H1 (cell line): Measurements from ENCODE around the gene CHST1. TPM values are rescaled to one million over a fixed set of nuclear protein-coding genes. Genes with fewer than 3 reads are reported as not detected.

Experiments used
- CTCF ChIA-PET: fragments of 300-600 bp; sonication (Branson Sonifier 250); formaldehyde crosslinking; loops from one replicate; lab custom pipeline; 2021; ENCODE audit not compliant: partially characterized antibody; lab: Charles Lee
- POLR2A ChIA-PET: fragments of 300-600 bp; sonication (Branson Sonifier 250); formaldehyde crosslinking; loops from one replicate; lab custom pipeline; 2021; ENCODE audit warnings: inconsistent platforms; ENCODE audit not compliant: partially characterized antibody; lab: Charles Lee
- DNase-seq, 2 experiments: peaks; one replicate each; pipeline versions ENCODE4 v3.0.0 to v3.0.0-alpha.2; 2010 to 2022; ENCODE audit warnings: low spot score in 2 of 2, low read depth in 1 of 2, mixed read lengths in 1 of 2
- FAIRE-seq: peaks from 2 replicates; lab custom pipeline; 2011; peaks lifted over from hg19 to GRCh38; lab: Jason Lieb, UNC
- H2AFZ ChIP-seq: 2 replicates; pipeline ENCODE4 v1.8.1; 2012; ENCODE audit warnings: low read length, inconsistent platforms
- H2AK5ac ChIP-seq: 2 replicates; pipeline ENCODE4 v1.6.1; 2013; ENCODE audit warnings: low read depth, low read length
- H2BK120ac ChIP-seq: replicated peaks from 2 replicates; pipeline ENCODE3; 2013; ENCODE audit warnings: low read depth, low read length, inconsistent platforms
- H2BK12ac ChIP-seq: 2 replicates; pipeline ENCODE4 v1.6.1; 2013; ENCODE audit warnings: low read depth, low read length
- H2BK15ac ChIP-seq: 2 replicates; pipeline ENCODE4 v1.6.1; 2013; ENCODE audit warnings: low read length
- H2BK20ac ChIP-seq: 2 replicates; pipeline ENCODE4 v1.6.1; 2013; ENCODE audit warnings: low read length
- H2BK5ac ChIP-seq: 2 replicates; pipeline ENCODE4 v1.6.1; 2013; ENCODE audit warnings: low read depth, low read length
- H3K14ac ChIP-seq: 2 replicates; pipeline ENCODE4 v1.6.1; 2013; ENCODE audit warnings: inconsistent platforms; ENCODE audit not compliant: insufficient read length
- H3K18ac ChIP-seq: 2 replicates; pipeline ENCODE4 v1.6.1; 2013; ENCODE audit warnings: low read length; ENCODE audit errors: extremely low read depth
- H3K23ac ChIP-seq: 2 replicates; pipeline ENCODE4 v1.6.1; 2013; ENCODE audit warnings: inconsistent platforms; ENCODE audit not compliant: insufficient read length
- H3K23me2 ChIP-seq: 2 replicates; pipeline ENCODE4 v1.6.1; 2013; ENCODE audit warnings: low read depth, low read length
- H3K27ac ChIP-seq: 2 replicates; pipeline ENCODE4 v1.6.1; 2011; ENCODE audit warnings: low read depth, low read length, inconsistent platforms
- H3K27me3 ChIP-seq, 4 experiments: replicated peaks in 1 of 4; 1 replicate in 1 of 4; 2 replicates in 3 of 4; pipeline versions ENCODE4 v1.6.1 to v1.8.1; 2011 to 2013; ENCODE audit warnings: low read length in 3 of 4, mild to moderate bottlenecking in 3 of 4, inconsistent platforms in 2 of 4, mixed read lengths in 2 of 4, moderate library complexity in 1 of 4; ENCODE audit not compliant: control insufficient read depth in 3 of 4, insufficient read depth in 3 of 4; ENCODE audit errors: extremely low read depth in 1 of 4
- H3K36me3 ChIP-seq, 4 experiments: 2 replicates each; pipeline versions ENCODE4 v1.6.1 to v1.8.1; 2011 to 2013; ENCODE audit warnings: mild to moderate bottlenecking in 4 of 4, low read length in 3 of 4, moderate library complexity in 2 of 4, control low read depth in 1 of 4, inconsistent platforms in 1 of 4; ENCODE audit not compliant: insufficient read depth in 4 of 4, control insufficient read depth in 2 of 4
- H3K4ac ChIP-seq: replicated peaks from 2 replicates; pipeline ENCODE3; 2013; ENCODE audit warnings: low read length, low read depth, mixed read lengths, inconsistent platforms; ENCODE audit not compliant: insufficient read length
- H3K4me1 ChIP-seq, 4 experiments: replicated peaks in 1 of 4; 1 replicate in 1 of 4; 2 replicates in 3 of 4; pipeline versions ENCODE4 v1.6.1 to v1.8.1; 2011 to 2013; ENCODE audit warnings: low read length in 3 of 4, inconsistent platforms in 2 of 4, mixed read lengths in 1 of 4; ENCODE audit not compliant: insufficient read depth in 4 of 4, control insufficient read depth in 3 of 4
- H3K4me2 ChIP-seq, 2 experiments: 2 replicates each; pipeline versions ENCODE4 v1.6.1 to v1.8.1; 2011 to 2013; ENCODE audit warnings: low read depth in 2 of 2, low read length in 2 of 2, control low read depth in 1 of 2, inconsistent platforms in 1 of 2, mild to moderate bottlenecking in 1 of 2; ENCODE audit not compliant: insufficient read depth in 1 of 2
- H3K4me3 ChIP-seq, 4 experiments: fragments of 200-600, 300-600 bp in 1 of 4; sonication (generic), shearing (Covaris generic), sonication (Bioruptor Twin) in 1 of 4; 2 replicates each; pipeline versions ENCODE4 v1.5.1 to v1.8.1; 2011 to 2016; ENCODE audit warnings: low read length in 4 of 4, low read depth in 3 of 4, control low read depth in 2 of 4, inconsistent platforms in 2 of 4, mild to moderate bottlenecking in 2 of 4, mixed read lengths in 1 of 4, moderate library complexity in 1 of 4; ENCODE audit not compliant: insufficient read depth in 2 of 4; ENCODE audit errors: extremely low read depth in 1 of 4
- H3K56ac ChIP-seq: replicated peaks from 2 replicates; pipeline ENCODE3; 2013; ENCODE audit warnings: low read depth, mild to moderate bottlenecking, mixed read lengths, low read length, inconsistent platforms; ENCODE audit not compliant: insufficient read length
- H3K79me1 ChIP-seq: 2 replicates; pipeline ENCODE4 v1.6.1; 2013; ENCODE audit warnings: low read depth, low read length, control low read depth
- H3K79me2 ChIP-seq, 2 experiments: 2 replicates each; pipeline versions ENCODE4 v1.6.1 to v1.8.1; 2012 to 2013; ENCODE audit warnings: low read length in 2 of 2, mild to moderate bottlenecking in 2 of 2, inconsistent platforms in 1 of 2; ENCODE audit not compliant: insufficient read depth in 2 of 2, control insufficient read depth in 1 of 2
- H3K9ac ChIP-seq, 4 experiments: replicated peaks in 1 of 4; 1 replicate in 1 of 4; 2 replicates in 3 of 4; pipeline versions ENCODE4 v1.6.1 to v1.8.1; 2011 to 2013; ENCODE audit warnings: low read depth in 3 of 4, low read length in 3 of 4, control low read depth in 2 of 4, mild to moderate bottlenecking in 2 of 4, moderate library complexity in 2 of 4, inconsistent platforms in 1 of 4; ENCODE audit errors: extremely low read depth in 1 of 4
- H3K9me3 ChIP-seq, 2 experiments: 2 replicates each; pipeline versions ENCODE4 v1.6.1 to v1.8.1; 2012 to 2013; ENCODE audit warnings: mild to moderate bottlenecking in 2 of 2, moderate library complexity in 2 of 2, control low read depth in 1 of 2, inconsistent platforms in 1 of 2, low read depth in 1 of 2, low read length in 1 of 2, mixed read lengths in 1 of 2; ENCODE audit not compliant: insufficient read depth in 2 of 2
- H4K20me1 ChIP-seq, 2 experiments: replicated peaks in 1 of 2; 2 replicates each; pipeline versions ENCODE3 to v1.8.1; 2011 to 2013; ENCODE audit warnings: inconsistent platforms in 2 of 2, low read length in 2 of 2, mild to moderate bottlenecking in 1 of 2; ENCODE audit not compliant: insufficient read depth in 2 of 2, control insufficient read depth in 1 of 2
- H4K5ac ChIP-seq: 2 replicates; pipeline ENCODE4 v1.6.1; 2013; ENCODE audit warnings: low read length, low read depth, mixed read lengths, inconsistent platforms; ENCODE audit not compliant: insufficient read length
- H4K8ac ChIP-seq: 2 replicates; pipeline ENCODE4 v1.8.0; 2013; ENCODE audit warnings: mild to moderate bottlenecking, moderate library complexity, low read length, inconsistent platforms; ENCODE audit not compliant: insufficient read depth; ENCODE audit errors: extremely low read depth
- H4K91ac ChIP-seq: replicated peaks from 2 replicates; pipeline ENCODE3; 2013; ENCODE audit warnings: low read length, mixed read lengths, inconsistent platforms; ENCODE audit not compliant: insufficient read length
- BCL11A ChIP-seq, 2 experiments: IDR thresholded peaks; one replicate each; pipeline ENCODE4 v1.6.1; 2011; ENCODE audit warnings: low read depth in 2 of 2, low read length in 2 of 2, mild to moderate bottlenecking in 2 of 2
- CTCF ChIP-seq, 3 experiments: IDR thresholded peaks; 1 replicate in 2 of 3; 2 replicates in 1 of 3; pipeline versions ENCODE4 v1.5.1 to v1.6.1; 2011; ENCODE audit warnings: low read length in 3 of 3, mild to moderate bottlenecking in 3 of 3, inconsistent platforms in 2 of 3, low read depth in 1 of 3, moderate library complexity in 1 of 3; ENCODE audit not compliant: insufficient read depth in 1 of 3; ENCODE audit errors: control extremely low read depth in 1 of 3
- EZH2 ChIP-seq: fragments of 200-600 bp; sonication (generic); IDR thresholded peaks from 2 replicates; pipeline ENCODE4 v1.7.1; 2012; ENCODE audit warnings: low read depth, mild to moderate bottlenecking, moderate library complexity, low read length, inconsistent platforms; ENCODE audit not compliant: severe bottlenecking
- KDM5A ChIP-seq: fragments of 200-600 bp; IDR thresholded peaks from 2 replicates; pipeline ENCODE4 v1.7.1; 2012; ENCODE audit warnings: mild to moderate bottlenecking, low read length, inconsistent platforms, mixed read lengths
- MAX ChIP-seq: IDR thresholded peaks from 2 replicates; pipeline ENCODE4 v1.6.1; 2012; ENCODE audit warnings: inconsistent platforms
- PHF8 ChIP-seq: fragments of 200-600 bp; sonication (generic); conservative IDR thresholded peaks from 2 replicates; pipeline ENCODE4 v1.7.1; 2012; ENCODE audit warnings: low read depth, mild to moderate bottlenecking, inconsistent platforms, low read length, moderate library complexity
- POLR2A ChIP-seq, 2 experiments: IDR thresholded peaks; 1 replicate in 1 of 2; 2 replicates in 1 of 2; pipeline ENCODE4 v1.6.1; 2011; ENCODE audit warnings: low read depth in 2 of 2, low read length in 2 of 2, mild to moderate bottlenecking in 2 of 2; ENCODE audit errors: control extremely low read depth in 1 of 2
- SAP30 ChIP-seq: fragments of 300-600 bp; sonication (generic); IDR thresholded peaks from 2 replicates; pipeline ENCODE4 v1.7.1; 2012; ENCODE audit warnings: low read length, moderate library complexity, mild to moderate bottlenecking, inconsistent platforms; ENCODE audit not compliant: insufficient read depth, insufficient replicate concordance
- SP1 ChIP-seq: IDR thresholded peaks from 2 replicates; pipeline ENCODE4 v1.6.1; 2011; ENCODE audit warnings: low read depth, low read length
- TEAD4 ChIP-seq: IDR thresholded peaks from 2 replicates; pipeline ENCODE4 v1.6.1; 2012; ENCODE audit warnings: low read depth, low read length, inconsistent platforms, mixed read lengths
- WGBS, 2 experiments: shearing (Covaris generic) in 1 of 2; methylation state at CpG; one replicate each; pipeline versions ENCODE4 v1.1.6 to v1.1.7; 2013 to 2015; ENCODE audit warnings: low lambda C conversion rate in 2 of 2, mixed read lengths in 2 of 2, inconsistent platforms in 1 of 2, low coverage in 1 of 2, missing lambda C conversion rate in 1 of 2; ENCODE audit not compliant: insufficient replicate concordance in 2 of 2, insufficient coverage in 1 of 2, insufficient read length in 1 of 2; ENCODE audit errors: extremely low coverage in 1 of 2, missing lambda C conversion rate in 1 of 2; 5-methylcytosine and 5-hydroxymethylcytosine counted together
- polyA plus RNA-seq, 7 experiments: library from polyadenylated mRNA; depleted of rRNA in 3 of 7; stranded (reverse) in 5 of 7; unstranded in 2 of 7; fragments of >200 nt in 5 of 7; fragments of 200-250 nt in 2 of 7; gene quantifications; 1 replicate in 5 of 7; 2 replicates in 1 of 7; 4 replicates in 1 of 7; pipeline versions ENCODE4 v1.2.1 to v1.2.3, GENCODE V29; 2011 to 2013; ENCODE audit warnings: missing spikeins in 2 of 7, mixed read lengths in 2 of 7
- total RNA-seq: library from RNA; stranded (reverse); fragmentation: NEBNext Ultra II Directional; extraction: Animal tissue kit (Norgen Biotek cat#: 25700); gene quantifications from 2 replicates; pipeline ENCODE4 v1.2.1, GENCODE V29; 2021

Gene CHST1
- total and polyA plus RNA-seq, 2 of the 8 experiments (the other 6 are each of a cell fraction or from before 2014, with no cell fraction given), result 1.6 to 3.8 TPM

GRCh38 chr11:45643598-45644260 is 21.7 kb downstream of the CHST1 start:
- CTCF ChIA-PET, result interaction anchor here (0.6 to 6.4 kb wide), 4 partner anchors 11 to 186 kb away, joined by 3 to 40 read pairs (median 3); no protein-coding TSS in a partner anchor
- Histone ChIP-seq H3K4me1 (peaks cover 0 to 5% (median 0%) of the 10 kb centered on the region in 4 experiments; a peak in 1 of 7 replicates), H3K18ac (no peak overlapping the region), H3K9me3 (no peaks in the 10 kb centered on the region; a peak in 1 of 4 replicates), H3K14ac (no peak overlapping the region), H2BK5ac (no peak overlapping the region), H3K23ac (no peak overlapping the region), H2BK12ac (no peak overlapping the region), H2BK20ac (no peak overlapping the region), H2BK120ac (no peak overlapping the region), H3K56ac (no peak overlapping the region), H4K5ac (no peak overlapping the region), H3K4me2 (no peak overlapping the region), H4K20me1 (no peaks in the 10 kb centered on the region), H3K23me2 (no peaks in the 10 kb centered on the region), H3K4ac (no peak overlapping the region), H4K8ac (no peak overlapping the region), H2AK5ac (no peak overlapping the region), H3K9ac (no peak overlapping the region), H4K91ac (no peak overlapping the region), H2AFZ (no peak overlapping the region), H3K27me3 (peaks cover 0 to 2% (median 0%) of the 10 kb centered on the region in 4 experiments; a peak in 2 of 7 replicates), H3K36me3 (no peaks in the 10 kb centered on the region), H3K79me2 (no peaks in the 10 kb centered on the region), H3K79me1 (no peaks in the 10 kb centered on the region), H2BK15ac (no peak overlapping the region), H3K27ac (no peak overlapping the region), H3K4me3 (no peak overlapping the region)
- FAIRE-seq, result no peak
- DNase-seq, result no peak
- WGBS, 2 experiments, result 82% methylated on average over 7 of the region's 7 CpGs; no CpG with 5 or more reads in 1 of the 2 experiments
- POLR2A ChIA-PET, result interaction anchor here (0.6 kb wide), 1 partner anchor 25 kb away, joined by 3 read pairs; no protein-coding TSS in a partner anchor
- no peak for TF ChIP-seq SP1
- no peak for TF ChIP-seq KDM5A
- TF ChIP-seq TEAD4, result no peak
- no peak for TF ChIP-seq BCL11A (IDR thresholded peaks at IDR 0.05; ENCODE audit: low read depth in 2 of 2, low read length in 2 of 2)
- TF ChIP-seq MAX, result no peak
- TF ChIP-seq CTCF (IDR thresholded peaks at IDR 0.05; ENCODE audit: control extremely low read depth in 1 of 3, insufficient read depth in 1 of 3, low read depth in 1 of 3, low read length in 3 of 3), result no peak
- no peak for TF ChIP-seq EZH2
- TF ChIP-seq POLR2A (IDR thresholded peaks at IDR 0.05; ENCODE audit: control extremely low read depth in 1 of 2, low read depth in 2 of 2, low read length in 2 of 2), result no peak
- TF ChIP-seq PHF8, result no peak
- no peak for TF ChIP-seq SAP30
